Neural crest cell (in vitro differentiated cells): ENCODE measurements around the gene SHFL. TPM values are rescaled to one million over a fixed set of nuclear protein-coding genes. Genes with fewer than 3 reads are reported as not detected.
A peak's percentile ranks its signal among the peaks of the same experiment; 100 is the strongest.

Experiments used
- DNase-seq: peaks from one replicate; pipeline ENCODE4 v3.0.0; 2021; ENCODE audit warnings: low read depth, mixed read lengths, low spot score
- H3K27ac Mint-ChIP-seq: one replicate; pipeline ENCODE4 v1.8.0; 2021; ENCODE audit warnings: mild to moderate bottlenecking, mixed read lengths; ENCODE audit not compliant: unreplicated experiment
- H3K27me3 Mint-ChIP-seq: 2 replicates; pipeline ENCODE4 v1.8.0; 2021; ENCODE audit warnings: low read depth, mild to moderate bottlenecking, mixed read lengths
- H3K36me3 Mint-ChIP-seq: 2 replicates; pipeline ENCODE4 v1.8.0; 2021; ENCODE audit warnings: low read depth, mild to moderate bottlenecking, mixed read lengths
- H3K4me1 Mint-ChIP-seq: 2 replicates; pipeline ENCODE4 v1.8.0; 2021; ENCODE audit warnings: mixed read lengths
- H3K4me3 Mint-ChIP-seq: one replicate; pipeline ENCODE4 v1.8.0; 2021; ENCODE audit warnings: mild to moderate bottlenecking, mixed read lengths
- H3K9me3 Mint-ChIP-seq: 2 replicates; pipeline ENCODE4 v1.8.0; 2021; ENCODE audit warnings: mixed read lengths
- total RNA-seq: library from RNA; stranded (reverse); gene quantifications from 2 replicates; pipeline ENCODE4 v1.2.1, GENCODE V29; 2021
- TF ChIP-seq, protein P1 (sequence below): fragments of 200-600 bp; sonication (generic); conservative IDR thresholded peaks from 2 replicates; pipeline ENCODE4 v1.5.0; 2021; ENCODE audit warnings: antibody characterized with exemption, mild to moderate bottlenecking

Gene SHFL
- total RNA-seq, 1 donor from 2014 or later = 0.89 TPM

DNA sequence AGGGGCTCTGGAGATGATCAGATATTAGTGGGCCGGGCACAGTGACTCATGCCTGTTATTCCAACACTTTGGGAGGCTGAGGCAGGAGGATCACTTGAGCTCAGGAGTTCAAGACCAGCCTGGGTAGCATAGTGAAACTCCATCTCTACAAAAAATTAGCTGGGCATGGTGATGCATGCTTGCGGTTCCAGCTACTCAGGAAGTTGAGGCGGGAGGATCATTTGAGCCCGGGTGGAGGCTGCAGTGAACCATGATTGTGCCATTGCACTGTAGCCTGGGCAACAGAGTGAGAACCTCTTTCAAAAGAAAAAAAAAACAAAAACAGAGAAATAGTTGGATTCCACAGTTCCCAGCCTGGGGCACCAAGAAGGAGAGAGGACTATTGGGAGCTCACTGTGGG lies 17.9 kb upstream of the SHFL start:
- H3K4me1 Mint-ChIP-seq = no peaks in the 10 kb centered on the region
- no peaks in the 10 kb centered on the region for H3K36me3 Mint-ChIP-seq
- H3K27me3 Mint-ChIP-seq = peaks cover 52% of the 10 kb centered on the region
- TF ChIP-seq, protein P1, sequence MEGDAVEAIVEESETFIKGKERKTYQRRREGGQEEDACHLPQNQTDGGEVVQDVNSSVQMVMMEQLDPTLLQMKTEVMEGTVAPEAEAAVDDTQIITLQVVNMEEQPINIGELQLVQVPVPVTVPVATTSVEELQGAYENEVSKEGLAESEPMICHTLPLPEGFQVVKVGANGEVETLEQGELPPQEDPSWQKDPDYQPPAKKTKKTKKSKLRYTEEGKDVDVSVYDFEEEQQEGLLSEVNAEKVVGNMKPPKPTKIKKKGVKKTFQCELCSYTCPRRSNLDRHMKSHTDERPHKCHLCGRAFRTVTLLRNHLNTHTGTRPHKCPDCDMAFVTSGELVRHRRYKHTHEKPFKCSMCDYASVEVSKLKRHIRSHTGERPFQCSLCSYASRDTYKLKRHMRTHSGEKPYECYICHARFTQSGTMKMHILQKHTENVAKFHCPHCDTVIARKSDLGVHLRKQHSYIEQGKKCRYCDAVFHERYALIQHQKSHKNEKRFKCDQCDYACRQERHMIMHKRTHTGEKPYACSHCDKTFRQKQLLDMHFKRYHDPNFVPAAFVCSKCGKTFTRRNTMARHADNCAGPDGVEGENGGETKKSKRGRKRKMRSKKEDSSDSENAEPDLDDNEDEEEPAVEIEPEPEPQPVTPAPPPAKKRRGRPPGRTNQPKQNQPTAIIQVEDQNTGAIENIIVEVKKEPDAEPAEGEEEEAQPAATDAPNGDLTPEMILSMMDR = no peak
- no peaks in the 10 kb centered on the region for H3K9me3 Mint-ChIP-seq
- H3K27ac Mint-ChIP-seq = no peak overlapping the region
- DNase-seq = no peak
- H3K4me3 Mint-ChIP-seq = no peak overlapping the region

DNA sequence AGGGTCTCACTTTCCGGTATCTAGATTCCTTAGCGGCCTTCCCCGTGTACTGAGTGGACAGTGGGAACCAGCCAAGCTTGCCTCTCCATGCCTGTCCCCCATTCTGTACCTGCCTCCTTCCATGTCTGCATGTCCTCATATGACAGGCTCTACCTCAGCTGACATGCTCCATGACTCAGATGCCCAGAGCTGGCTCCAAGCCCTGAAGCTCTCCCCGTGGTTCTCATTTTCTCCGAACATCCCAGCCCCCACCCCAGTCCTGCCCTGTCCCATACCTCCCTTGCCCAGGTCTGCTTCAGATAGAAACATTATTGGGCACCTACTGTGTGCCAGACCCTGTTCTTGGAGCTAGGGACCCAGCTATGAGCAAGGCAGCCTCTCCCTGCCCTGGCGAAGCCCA lies 17.1 kb upstream of the SHFL start:
- DNase-seq = no peak
- Mint-ChIP-seq H3K4me3 (no peak overlapping the region), H3K27me3 (peaks cover 45% of the 10 kb centered on the region), H3K9me3 (no peaks in the 10 kb centered on the region), H3K27ac (no peak overlapping the region), H3K36me3 (no peaks in the 10 kb centered on the region), H3K4me1 (no peaks in the 10 kb centered on the region)
- TF ChIP-seq, protein P1 = no peak

DNA sequence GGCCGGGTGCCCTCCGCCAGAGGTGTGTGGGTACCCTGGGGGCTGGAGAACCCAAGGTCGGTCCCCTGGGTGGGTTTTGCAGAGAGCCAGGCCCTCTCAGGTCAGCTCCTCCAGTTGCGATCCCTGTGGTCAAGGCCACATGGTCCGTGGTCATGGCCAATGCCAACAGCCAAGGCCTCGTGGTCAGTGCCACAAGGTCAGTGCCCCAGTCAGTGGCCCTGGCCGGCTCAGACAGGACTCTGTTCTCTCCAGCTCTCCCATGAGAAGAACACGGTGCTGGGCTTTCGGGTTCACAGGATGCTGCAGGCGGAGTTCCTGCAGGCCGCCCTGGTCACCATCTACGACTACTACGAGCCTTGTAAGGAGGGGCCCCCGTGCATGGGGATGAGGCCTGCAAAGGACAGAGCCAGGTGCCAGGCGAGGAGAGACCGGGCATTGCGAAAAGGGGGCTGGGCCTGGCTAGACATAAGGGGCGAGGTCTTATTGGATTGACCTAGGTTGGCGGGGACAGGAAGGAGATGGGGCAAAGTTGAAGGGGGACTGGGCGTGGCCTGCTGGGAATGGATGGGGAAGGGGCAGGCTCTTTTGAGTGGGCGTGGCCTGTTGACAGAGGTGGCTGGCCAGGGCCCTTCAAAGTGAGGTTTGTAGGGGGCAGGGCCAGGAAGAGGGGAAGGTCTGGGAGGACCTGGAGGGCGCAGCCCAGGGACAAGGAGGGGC lies 15.2 kb upstream of the SHFL start:
- no peaks in the 10 kb centered on the region for H3K4me1 Mint-ChIP-seq

GRCh38 chr19:10074153-10074552 lies 12.0 kb upstream of the SHFL start:
- no peaks in the 10 kb centered on the region for H3K36me3 Mint-ChIP-seq
- peaks cover 49% of the 10 kb centered on the region for H3K27me3 Mint-ChIP-seq
- no peaks in the 10 kb centered on the region for H3K4me1 Mint-ChIP-seq
- no peak overlapping the region for H3K27ac Mint-ChIP-seq
- H3K4me3 Mint-ChIP-seq = no peak overlapping the region
- no peak for DNase-seq
- H3K9me3 Mint-ChIP-seq = no peaks in the 10 kb centered on the region
- TF ChIP-seq, protein P1 = peak; percentile 55

More for the DNA sequence above, 15.2 kb upstream of the SHFL start:
- DNase-seq = no peak
- TF ChIP-seq, protein P1 = no peak
- peaks cover 42% of the 10 kb centered on the region for H3K27me3 Mint-ChIP-seq
- H3K36me3 Mint-ChIP-seq = no peaks in the 10 kb centered on the region
- no peaks in the 10 kb centered on the region for H3K9me3 Mint-ChIP-seq
- no peak overlapping the region for H3K4me3 Mint-ChIP-seq
- H3K27ac Mint-ChIP-seq = no peak overlapping the region

DNA sequence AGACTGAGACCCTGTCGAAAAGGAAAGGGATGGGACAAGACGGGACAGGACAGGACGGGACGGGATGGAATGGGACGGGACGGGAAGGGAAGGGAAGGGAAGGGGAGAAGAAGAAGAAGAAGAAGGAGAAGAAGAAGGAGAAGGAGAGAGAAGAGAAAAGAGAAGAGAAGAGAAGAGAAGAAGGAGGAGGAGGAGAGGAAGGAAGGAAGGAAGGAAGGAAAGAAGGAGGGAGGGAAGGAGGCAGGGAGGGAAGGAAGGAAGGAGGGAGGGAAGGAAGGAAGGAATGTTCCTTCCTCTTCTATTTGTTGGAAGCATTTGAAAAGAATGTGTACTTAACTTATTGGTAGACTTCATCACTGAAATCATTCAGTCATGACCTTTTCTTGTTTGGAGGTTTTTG lies 9.6 kb upstream of the SHFL start:
- Mint-ChIP-seq H3K36me3 (no peaks in the 10 kb centered on the region), H3K4me1 (no peaks in the 10 kb centered on the region), H3K4me3 (no peak overlapping the region), H3K27ac (no peak overlapping the region), H3K27me3 (peaks cover 56% of the 10 kb centered on the region), H3K9me3 (no peaks in the 10 kb centered on the region)
- DNase-seq = no peak
- TF ChIP-seq, protein P1 = no peak
